IPS-15b (cell line): ENCODE results near the gene IL1R1.
"Not testable (repeated sequence)": the region's sequence is repeated elsewhere in the genome, so short reads cannot be mapped to it uniquely, and the experiment has no call there.

ENCODE experiments used
- H3K27me3 ChIP-seq: one replicate; pipeline ENCODE4 v1.6.1; 2013; ENCODE audit warnings: low read length; ENCODE audit not compliant: control insufficient read depth, insufficient read depth
- H3K36me3 ChIP-seq: one replicate; pipeline ENCODE4 v1.6.1; 2013; ENCODE audit warnings: low read length; ENCODE audit not compliant: control insufficient read depth, insufficient read depth
- H3K4me1 ChIP-seq: one replicate; pipeline ENCODE4 v1.6.1; 2013; ENCODE audit warnings: mild to moderate bottlenecking, low read length; ENCODE audit not compliant: control insufficient read depth, insufficient read depth
- H3K4me3 ChIP-seq: one replicate; pipeline ENCODE4 v1.5.1; 2013; ENCODE audit warnings: low read depth, low read length
- H3K9ac ChIP-seq: one replicate; pipeline ENCODE4 v1.6.1; 2013; ENCODE audit warnings: low read depth, mild to moderate bottlenecking, low read length
- H3K9me3 ChIP-seq: one replicate; pipeline ENCODE4 v1.6.1; 2013; ENCODE audit warnings: mild to moderate bottlenecking, low read length; ENCODE audit not compliant: control insufficient read depth, insufficient read depth

IL1R1 gene

DNA sequence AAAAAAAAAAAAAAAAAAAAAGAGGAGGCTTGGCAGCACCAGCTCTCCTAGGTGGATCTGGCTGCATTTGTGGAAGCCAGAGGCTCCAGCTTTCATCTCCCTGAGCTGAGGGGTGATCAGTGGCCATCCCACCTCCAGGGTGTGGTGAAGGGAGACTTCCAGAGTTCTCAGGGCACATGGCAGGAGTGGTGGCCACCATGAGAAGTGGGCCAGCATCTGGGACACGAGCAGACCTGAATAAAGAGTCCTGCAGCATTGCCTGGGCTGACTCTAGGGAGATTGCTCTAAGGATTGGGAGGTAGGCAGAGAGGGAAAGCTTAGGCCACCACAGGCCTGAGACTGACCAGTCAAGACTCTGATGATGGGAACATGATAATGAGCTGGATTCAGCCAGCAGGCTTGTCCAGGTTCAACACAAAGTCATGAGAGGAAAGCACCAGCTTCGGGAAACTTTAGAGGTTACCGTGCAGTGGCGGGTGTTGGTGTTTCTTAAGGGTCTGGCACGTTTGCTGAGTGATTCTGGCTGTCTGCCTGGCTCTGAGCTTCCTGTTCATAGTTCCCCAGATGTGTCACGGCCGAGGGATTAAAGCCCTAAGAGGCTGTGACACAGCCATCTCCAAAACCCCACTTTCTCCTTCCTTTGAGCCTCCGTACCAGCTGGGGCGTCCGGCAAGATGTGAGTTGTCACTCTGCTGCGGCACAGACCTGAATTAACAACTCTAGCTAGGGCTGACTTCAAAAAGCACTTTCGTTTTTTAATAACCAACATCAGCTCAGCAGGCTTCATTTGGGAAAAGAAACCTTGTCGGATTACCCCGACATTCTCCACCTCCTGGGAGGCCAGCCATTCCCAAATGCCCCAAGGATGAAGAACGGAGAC is 38.3 kb upstream of the IL1R1 start:
- H3K36me3 ChIP-seq: no peaks in the 10 kb centered on the region
- no peaks in the 10 kb centered on the region for H3K4me1 ChIP-seq
- no peaks in the 10 kb centered on the region for H3K27me3 ChIP-seq
- no peak overlapping the region for H3K9ac ChIP-seq
- no peak overlapping the region for H3K4me3 ChIP-seq
- no peaks in the 10 kb centered on the region for H3K9me3 ChIP-seq

DNA sequence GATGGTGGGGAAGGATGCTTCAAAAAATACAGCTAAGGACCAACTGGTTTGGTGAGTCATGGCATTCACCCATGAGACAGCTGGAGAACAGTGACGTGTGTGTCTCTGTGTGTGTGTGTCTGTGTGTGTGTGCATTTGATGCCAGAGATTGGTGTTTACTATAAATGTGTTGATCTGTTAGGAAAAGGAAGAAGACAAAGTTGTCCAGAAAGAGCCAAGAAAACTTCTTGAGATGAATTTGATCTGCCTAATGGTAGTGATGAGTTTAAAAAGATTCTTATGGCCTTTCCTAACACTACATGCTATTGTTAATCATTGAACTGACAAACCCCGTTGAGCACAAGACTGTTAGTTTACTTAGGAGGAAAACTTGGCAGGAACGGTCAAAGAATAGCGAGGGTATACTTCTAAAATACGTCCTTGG is 36.4 kb upstream of the IL1R1 start:
- Histone ChIP-seq H3K27me3 (no peaks in the 10 kb centered on the region), H3K4me1 (no peaks in the 10 kb centered on the region), H3K9me3 (no peaks in the 10 kb centered on the region), H3K9ac (no peak overlapping the region), H3K4me3 (no peak overlapping the region), H3K36me3 (no peaks in the 10 kb centered on the region)

DNA sequence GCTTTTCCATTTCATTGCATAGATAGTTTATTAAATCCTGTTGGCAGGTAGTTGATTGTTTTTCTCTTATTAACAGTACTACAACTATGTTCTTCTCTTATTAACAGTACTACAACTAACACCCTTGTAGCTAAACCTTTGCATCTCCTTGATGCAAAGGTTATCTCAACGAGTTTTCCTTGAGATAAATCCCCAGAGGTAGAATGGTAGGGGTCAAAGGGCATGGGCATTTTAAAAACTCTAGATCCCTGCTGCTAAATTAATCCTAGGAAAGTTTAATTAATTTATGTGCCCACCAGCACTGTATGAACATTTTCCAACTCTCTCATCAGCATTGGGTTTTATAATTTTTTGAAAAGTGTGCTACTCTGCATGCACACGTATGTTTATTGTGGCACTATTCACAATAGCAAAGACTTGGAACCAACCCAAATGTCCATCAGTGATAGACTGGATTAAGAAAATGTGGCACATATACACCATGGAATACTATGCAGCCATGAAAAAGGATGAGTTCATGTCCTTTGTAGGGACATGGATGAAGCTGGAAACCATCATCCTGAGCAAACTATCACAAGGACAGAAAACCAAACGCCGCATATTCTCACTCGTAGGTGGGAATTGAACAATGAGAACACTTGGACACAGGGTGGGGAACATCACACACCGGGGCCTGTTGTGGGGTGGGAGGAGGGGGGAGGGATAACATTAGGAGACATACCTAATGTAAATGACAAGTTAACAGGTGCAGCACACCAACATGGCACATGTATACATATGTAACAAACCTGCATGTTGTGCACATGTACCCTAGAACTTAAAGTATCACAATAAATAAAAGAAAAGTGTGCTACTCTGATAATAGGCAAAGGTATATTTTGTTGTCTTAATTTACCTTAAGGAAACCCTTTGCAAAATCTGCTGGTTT is 35.5 kb upstream of the IL1R1 start:
- H3K4me3 ChIP-seq, H3K9ac ChIP-seq, H3K36me3 ChIP-seq, H3K27me3 ChIP-seq, H3K9me3 ChIP-seq, H3K4me1 ChIP-seq: not testable (repeated sequence)

DNA sequence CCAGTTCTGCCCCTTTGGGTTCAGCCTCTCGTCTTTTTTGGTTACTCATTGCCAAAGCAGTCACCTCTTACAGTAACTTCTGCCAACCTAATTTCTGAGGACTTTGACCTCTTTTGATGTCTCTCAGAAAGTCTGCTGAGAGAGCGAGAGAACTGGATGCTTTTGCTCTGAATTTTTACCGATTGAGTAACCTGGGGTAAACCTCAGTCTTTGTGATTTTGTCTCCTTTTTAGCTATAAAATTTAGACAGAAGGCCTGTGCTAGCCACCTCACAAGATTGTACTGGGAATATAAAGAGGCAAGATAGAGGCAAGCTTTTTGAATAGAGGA is 34.8 kb upstream of the IL1R1 start:
- Histone ChIP-seq H3K4me1 (no peaks in the 10 kb centered on the region), H3K36me3 (no peaks in the 10 kb centered on the region), H3K27me3 (no peaks in the 10 kb centered on the region), H3K9ac (no peak overlapping the region), H3K9me3 (no peaks in the 10 kb centered on the region), H3K4me3 (no peak overlapping the region)

DNA sequence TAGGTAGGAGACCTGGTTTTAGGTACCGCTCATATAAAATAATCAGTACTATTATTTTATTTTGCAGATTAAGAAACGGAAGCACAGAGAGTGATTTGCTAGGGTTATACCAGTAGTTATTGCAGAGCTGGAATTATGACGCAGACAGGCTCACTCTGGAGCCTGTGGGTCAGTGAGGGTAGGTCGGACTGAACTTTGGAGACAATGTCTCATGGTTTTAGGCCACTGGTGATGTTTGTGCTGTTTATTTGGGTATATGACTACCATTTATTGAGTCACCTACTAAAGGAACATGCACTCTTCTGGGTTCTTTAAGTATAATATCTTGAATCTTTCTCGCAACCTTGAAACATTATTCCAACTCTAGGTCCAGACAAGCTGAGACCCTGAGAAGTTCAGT is 33.5 kb upstream of the IL1R1 start:
- H3K4me3 ChIP-seq: no peak overlapping the region
- no peaks in the 10 kb centered on the region for H3K4me1 ChIP-seq
- no peaks in the 10 kb centered on the region for H3K27me3 ChIP-seq
- no peak overlapping the region for H3K9ac ChIP-seq
- no peaks in the 10 kb centered on the region for H3K36me3 ChIP-seq
- no peaks in the 10 kb centered on the region for H3K9me3 ChIP-seq

DNA sequence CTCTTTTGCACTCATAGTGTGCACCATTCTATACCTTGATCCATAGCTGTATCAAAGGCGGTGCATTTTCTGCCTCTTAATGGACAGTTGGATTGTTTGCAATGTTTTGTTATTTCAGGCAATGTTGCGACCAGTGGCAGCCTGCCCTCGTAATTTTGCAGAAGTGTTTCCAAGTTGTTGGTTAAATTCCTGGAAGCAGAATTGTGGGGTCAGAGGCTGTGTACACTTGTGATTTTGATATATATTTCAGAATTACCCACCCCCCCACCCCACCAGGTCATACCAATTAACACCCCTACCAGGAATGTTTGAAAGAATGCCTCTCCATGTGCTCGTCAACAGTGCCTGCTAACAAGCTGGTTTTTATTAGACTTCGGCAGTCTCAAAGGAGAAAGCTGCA is 32.4 kb upstream of the IL1R1 start:
- no peaks in the 10 kb centered on the region for H3K4me1 ChIP-seq
- no peaks in the 10 kb centered on the region for H3K27me3 ChIP-seq
- no peak overlapping the region for H3K4me3 ChIP-seq
- H3K9ac ChIP-seq: no peak overlapping the region
- no peaks in the 10 kb centered on the region for H3K36me3 ChIP-seq
- no peaks in the 10 kb centered on the region for H3K9me3 ChIP-seq

DNA sequence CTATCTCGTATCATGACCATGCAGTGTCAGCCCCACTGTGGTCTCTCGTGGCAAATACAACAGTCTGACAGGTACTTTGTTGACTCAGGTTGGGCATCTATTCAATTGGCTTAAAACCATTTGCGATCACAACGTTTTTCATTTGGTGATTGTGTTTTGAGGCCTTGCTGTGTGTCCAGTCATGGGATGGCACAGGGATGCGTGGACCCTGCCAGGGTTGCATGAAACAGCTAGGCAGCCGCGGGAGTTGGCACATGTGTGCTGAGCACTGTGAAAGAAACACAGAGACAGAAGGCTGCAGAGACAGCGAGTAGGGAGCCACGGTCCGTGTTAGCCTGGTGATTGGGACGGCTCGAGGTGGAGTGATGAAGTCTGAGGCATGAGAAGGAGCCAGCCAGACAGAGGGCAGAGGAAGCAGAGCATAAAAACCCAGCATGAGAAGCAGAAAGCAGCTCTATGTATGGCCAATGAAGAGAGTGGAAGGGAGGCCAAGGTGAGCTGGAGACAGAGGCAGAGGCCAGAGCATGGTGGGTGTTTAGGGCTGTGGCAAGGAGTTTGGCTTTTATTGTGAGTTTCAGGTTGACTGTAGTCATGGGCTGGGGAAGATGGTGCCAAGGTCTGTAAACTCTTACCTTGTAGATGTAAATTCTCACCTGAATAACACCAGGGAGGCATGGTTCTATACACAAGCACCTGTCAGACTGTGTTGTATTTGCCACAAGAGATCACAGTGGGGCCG is 31.8 kb upstream of the IL1R1 start:
- Histone ChIP-seq H3K9me3 (no peaks in the 10 kb centered on the region), H3K4me1 (no peaks in the 10 kb centered on the region), H3K27me3 (no peaks in the 10 kb centered on the region), H3K4me3 (no peak overlapping the region), H3K36me3 (no peaks in the 10 kb centered on the region), H3K9ac (no peak overlapping the region)

DNA sequence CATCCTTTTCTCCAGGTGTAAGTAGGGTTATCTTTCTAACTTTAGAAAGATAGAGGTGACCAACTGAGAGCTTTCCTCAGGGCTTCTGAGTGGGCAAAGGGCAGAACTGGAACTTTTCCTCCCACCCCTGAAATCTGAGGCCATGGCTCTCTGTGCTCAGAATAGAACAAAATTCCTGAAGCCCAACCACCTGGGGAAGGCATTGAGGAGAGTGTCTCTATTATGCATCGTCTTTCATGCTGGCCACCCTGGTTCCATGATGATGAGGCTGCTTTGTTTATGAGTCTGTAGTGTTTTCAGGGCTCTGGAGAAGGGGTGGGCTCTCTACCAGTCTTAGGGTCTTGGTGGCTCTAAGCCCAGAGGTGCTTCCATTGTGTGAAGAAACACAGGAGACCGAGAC is 30.7 kb upstream of the IL1R1 start:
- no peaks in the 10 kb centered on the region for H3K36me3 ChIP-seq
- no peaks in the 10 kb centered on the region for H3K9me3 ChIP-seq
- no peaks in the 10 kb centered on the region for H3K4me1 ChIP-seq
- H3K4me3 ChIP-seq: no peak overlapping the region
- H3K27me3 ChIP-seq: no peaks in the 10 kb centered on the region
- H3K9ac ChIP-seq: no peak overlapping the region

DNA sequence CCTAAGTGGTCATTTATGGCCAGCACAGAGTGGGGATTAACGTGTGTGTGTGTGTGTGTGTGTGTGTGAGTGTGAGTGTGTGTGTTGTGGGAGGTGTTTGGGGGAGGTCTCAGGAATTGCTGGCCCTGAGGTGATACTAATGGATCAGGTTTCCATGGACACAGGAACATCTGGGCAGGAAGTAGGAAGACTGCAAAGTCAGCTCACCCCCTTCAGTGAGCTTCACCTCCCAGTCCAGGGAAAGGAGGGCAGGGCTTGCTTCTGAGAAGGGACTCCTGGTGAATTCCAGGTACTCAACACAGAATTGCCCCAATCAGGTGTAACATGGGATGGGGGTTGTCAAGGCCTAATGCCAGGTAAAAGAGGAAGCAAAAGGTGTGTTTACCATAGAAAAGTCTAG is 30.3 kb upstream of the IL1R1 start:
- Histone ChIP-seq H3K4me1 (no peaks in the 10 kb centered on the region), H3K27me3 (no peaks in the 10 kb centered on the region), H3K36me3 (no peaks in the 10 kb centered on the region)

DNA sequence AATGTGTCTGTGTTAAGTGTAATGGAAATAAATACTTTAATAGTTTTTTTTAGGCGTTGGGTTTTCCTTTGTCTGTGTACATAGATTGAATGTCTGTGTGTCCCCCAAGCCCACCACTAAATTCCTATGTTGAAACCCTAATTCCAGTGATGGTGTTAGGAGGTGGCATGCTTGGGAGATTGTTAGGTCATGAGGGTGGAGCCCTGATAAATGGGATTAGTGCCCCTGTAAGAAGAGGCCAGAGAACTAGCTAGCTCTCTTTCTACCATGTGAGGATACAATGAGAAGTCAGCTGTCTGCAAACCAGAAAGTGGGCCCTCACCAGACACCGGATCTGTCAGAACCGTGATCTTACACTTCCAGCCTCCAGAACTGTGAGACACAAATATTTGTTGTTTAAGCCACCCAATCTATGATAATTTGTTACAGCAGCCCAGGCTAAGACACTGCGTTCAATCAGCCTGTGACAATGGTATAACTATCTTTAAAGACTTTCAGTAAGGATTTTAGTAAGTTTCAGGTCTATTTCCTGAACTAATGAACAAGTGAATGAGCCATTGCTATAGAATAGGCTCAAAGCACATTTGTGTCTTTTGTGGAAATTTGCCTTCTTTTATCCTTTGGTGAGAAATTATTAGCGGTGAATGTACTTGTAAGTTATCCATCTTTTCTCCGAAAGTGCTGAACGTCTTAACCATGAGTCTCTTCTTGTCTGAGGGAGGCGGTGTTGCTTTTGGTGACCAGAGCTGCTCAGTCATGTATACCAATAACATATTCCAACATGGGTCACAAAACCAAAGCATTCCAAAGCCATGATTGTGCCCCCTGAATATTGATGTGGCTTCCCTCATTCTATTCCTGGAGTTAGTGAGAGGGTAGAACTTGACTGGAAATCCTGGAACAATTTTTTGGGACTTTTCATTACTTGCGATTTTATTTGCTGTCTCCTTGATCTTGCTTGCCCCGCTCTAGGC is 29.6 kb upstream of the IL1R1 start:
- Histone ChIP-seq H3K9ac (no peak overlapping the region), H3K9me3 (no peaks in the 10 kb centered on the region), H3K4me1 (no peaks in the 10 kb centered on the region), H3K36me3 (no peaks in the 10 kb centered on the region), H3K27me3 (no peaks in the 10 kb centered on the region), H3K4me3 (no peak overlapping the region)

More for the DNA sequence above, 30.3 kb upstream of the IL1R1 start:
- no peaks in the 10 kb centered on the region for H3K9me3 ChIP-seq
- H3K4me3 ChIP-seq: no peak overlapping the region
- no peak overlapping the region for H3K9ac ChIP-seq

DNA sequence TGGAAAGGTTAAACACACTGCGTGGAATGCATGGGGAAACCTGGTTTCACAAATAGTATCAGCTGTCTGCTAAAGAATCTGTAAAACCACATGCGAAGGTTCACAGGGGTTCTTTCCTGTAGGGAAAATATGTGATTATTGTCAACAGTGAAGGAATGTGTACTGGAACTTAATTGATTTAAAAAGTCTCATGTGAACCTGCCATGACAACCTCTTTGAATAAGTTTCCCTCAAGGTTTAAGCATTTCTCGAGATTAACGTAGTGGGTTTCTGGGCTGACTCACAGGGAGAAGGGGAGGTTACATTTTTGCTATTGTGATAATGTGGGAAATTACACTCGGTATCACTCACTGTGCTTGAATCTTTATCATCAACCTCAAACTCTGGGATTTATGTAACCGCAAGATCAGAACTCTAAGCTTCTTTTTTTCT is 28.2 kb upstream of the IL1R1 start:
- Histone ChIP-seq H3K9ac (no peak overlapping the region), H3K27me3 (no peaks in the 10 kb centered on the region), H3K36me3 (no peaks in the 10 kb centered on the region), H3K4me1 (no peaks in the 10 kb centered on the region), H3K9me3 (no peaks in the 10 kb centered on the region), H3K4me3 (no peak overlapping the region)
